A673 (cell line): ENCODE measurements around the gene LAP3.

Experiments used
- EZH2 ChIP-seq: fragments of 200-600 bp; sonication (generic); IDR thresholded peaks from 2 replicates; pipeline ENCODE4 v1.6.1; 2017; ENCODE audit warnings: borderline replicate concordance, low read depth, mild to moderate bottlenecking, mixed read lengths, antibody characterized with exemption, low read length; ENCODE audit not compliant: poor library complexity, severe bottlenecking
- TF ChIP-seq, protein P1 (sequence below): fragments of 300-800, 200-600 bp; sonication (generic); conservative IDR thresholded peaks from 2 replicates; pipeline ENCODE4 v1.5.1; 2017; ENCODE audit warnings: low read depth, mild to moderate bottlenecking, antibody characterized with exemption, low read length, moderate library complexity, mixed read lengths

- TF ChIP-seq, protein P1, sequence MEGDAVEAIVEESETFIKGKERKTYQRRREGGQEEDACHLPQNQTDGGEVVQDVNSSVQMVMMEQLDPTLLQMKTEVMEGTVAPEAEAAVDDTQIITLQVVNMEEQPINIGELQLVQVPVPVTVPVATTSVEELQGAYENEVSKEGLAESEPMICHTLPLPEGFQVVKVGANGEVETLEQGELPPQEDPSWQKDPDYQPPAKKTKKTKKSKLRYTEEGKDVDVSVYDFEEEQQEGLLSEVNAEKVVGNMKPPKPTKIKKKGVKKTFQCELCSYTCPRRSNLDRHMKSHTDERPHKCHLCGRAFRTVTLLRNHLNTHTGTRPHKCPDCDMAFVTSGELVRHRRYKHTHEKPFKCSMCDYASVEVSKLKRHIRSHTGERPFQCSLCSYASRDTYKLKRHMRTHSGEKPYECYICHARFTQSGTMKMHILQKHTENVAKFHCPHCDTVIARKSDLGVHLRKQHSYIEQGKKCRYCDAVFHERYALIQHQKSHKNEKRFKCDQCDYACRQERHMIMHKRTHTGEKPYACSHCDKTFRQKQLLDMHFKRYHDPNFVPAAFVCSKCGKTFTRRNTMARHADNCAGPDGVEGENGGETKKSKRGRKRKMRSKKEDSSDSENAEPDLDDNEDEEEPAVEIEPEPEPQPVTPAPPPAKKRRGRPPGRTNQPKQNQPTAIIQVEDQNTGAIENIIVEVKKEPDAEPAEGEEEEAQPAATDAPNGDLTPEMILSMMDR: no peak
- TF ChIP-seq EZH2: no peak
These were observed 73.4 kb downstream of the LAP3 start for GRCh38 chr4:17650406-17650805.
